ENCODE data around the gene RAPGEF6. TPM values are rescaled to one million over a fixed set of nuclear protein-coding genes. Genes with fewer than 3 reads are reported as not detected.

The RAPGEF6 gene
- total and polyA plus RNA-seq, 12 donors: 2.5 to 33.8 (median 14.4) TPM

- H3K4me1 ChIP-seq (replicated peaks in 1 of 2): peaks cover 0 to 7% of the 10 kb centered on the region in 2 donors
- 76 to 88% (median 84%) methylated on average over 2 of the region's 2 CpGs for WGBS, 4 donors
- intact Hi-C loops (cut with DNase I): no loop called here
These were observed 19.1 kb downstream of the RAPGEF6 start for GRCh38 chr5:131615957-131616356.

GRCh38 chr5:131613423-131613822, 21.6 kb downstream of the RAPGEF6 start:
- TF ChIP-seq POLR2A (IDR thresholded peaks at IDR 0.05): no peak
- TF ChIP-seq CTCF (IDR thresholded peaks at IDR 0.05): no peak
- intact Hi-C loops (cut with DNase I): no loop called here
- no peaks in the 10 kb centered on the region for H3K9me3 ChIP-seq (replicated peaks in 1 of 3)
- H3K27ac ChIP-seq: no peak overlapping the region
- no peak overlapping the region for H3K4me3 ChIP-seq
- H3K36me3 ChIP-seq (replicated peaks in 1 of 2): no peaks in the 10 kb centered on the region
- H3K27me3 ChIP-seq: no peaks in the 10 kb centered on the region
- H3K4me1 ChIP-seq (replicated peaks in 1 of 2): peaks cover 4 to 5% of the 10 kb centered on the region in 2 donors
- no peak for DNase-seq

More at GRCh38 chr5:131615957-131616356, 19.1 kb downstream of the RAPGEF6 start:
- no peak for DNase-seq
- no peak overlapping the region for H3K4me3 ChIP-seq
- H3K27me3 ChIP-seq: no peaks in the 10 kb centered on the region
- H3K9me3 ChIP-seq (replicated peaks in 1 of 3): no peaks in the 10 kb centered on the region
- no peaks in the 10 kb centered on the region for H3K36me3 ChIP-seq (replicated peaks in 1 of 2)
- H3K27ac ChIP-seq: no peak overlapping the region
- TF ChIP-seq POLR2A (IDR thresholded peaks at IDR 0.05) (no peak), CTCF (IDR thresholded peaks at IDR 0.05) (no peak)

- H3K27ac ChIP-seq: no peak overlapping the region
- TF ChIP-seq CTCF (IDR thresholded peaks at IDR 0.05) (no peak), POLR2A (IDR thresholded peaks at IDR 0.05) (no peak)
- intact Hi-C loops (cut with DNase I): no loop called here
- WGBS, 4 donors: 92 to 96% (median 94%) methylated on average over 2 of the region's 2 CpGs
- DNase-seq: no peak
- H3K4me1 ChIP-seq (replicated peaks in 1 of 2): peaks cover 11 to 12% of the 10 kb centered on the region in 2 donors
- H3K36me3 ChIP-seq (replicated peaks in 1 of 2): no peaks in the 10 kb centered on the region
- no peaks in the 10 kb centered on the region for H3K27me3 ChIP-seq
- H3K9me3 ChIP-seq (replicated peaks in 1 of 3): no peaks in the 10 kb centered on the region
- no peak overlapping the region for H3K4me3 ChIP-seq
These were observed 24.0 kb downstream of the RAPGEF6 start for GRCh38 chr5:131611064-131611381.

GRCh38 chr5:131610198-131611063, 24.6 kb downstream of the RAPGEF6 start:
- Histone ChIP-seq H3K4me3 (no peak overlapping the region), H3K4me1 (replicated peaks in 1 of 2) (peaks cover 11 to 12% of the 10 kb centered on the region in 2 donors), H3K27ac (no peak overlapping the region), H3K27me3 (no peaks in the 10 kb centered on the region), H3K9me3 (replicated peaks in 1 of 3) (no peaks in the 10 kb centered on the region), H3K36me3 (replicated peaks in 1 of 2) (no peaks in the 10 kb centered on the region)
- intact Hi-C loops (cut with DNase I): no loop called here
- TF ChIP-seq POLR2A (IDR thresholded peaks at IDR 0.05) (no peak), CTCF (IDR thresholded peaks at IDR 0.05) (no peak)
- 70 to 88% (median 84%) methylated on average over 6 of the region's 6 CpGs for WGBS, 4 donors
- no peak for DNase-seq

Data from adrenal gland (tissue), 12 donors.